Ishikawa (cell line): Measurements from ENCODE around the gene ZNF165.

Experiments used
- CEBPB ChIP-seq: IDR thresholded peaks from 2 replicates; pipeline ENCODE4 v1.6.1; 2012
- CREB1 ChIP-seq: IDR thresholded peaks from 2 replicates; pipeline ENCODE4 v1.6.1; 2012; ENCODE audit warnings: low read depth
- EGR1 ChIP-seq: IDR thresholded peaks from 2 replicates; pipeline ENCODE4 v1.6.1; 2012
- EP300 ChIP-seq: IDR thresholded peaks from 2 replicates; pipeline ENCODE4 v1.6.1; 2012; ENCODE audit warnings: borderline replicate concordance
- FOXM1 ChIP-seq: IDR thresholded peaks from 2 replicates; pipeline ENCODE4 v1.6.1; 2012; ENCODE audit warnings: low read depth, borderline replicate concordance
- NFIC ChIP-seq: IDR thresholded peaks from 2 replicates; pipeline ENCODE4 v1.6.1; 2012
- RAD21 ChIP-seq: IDR thresholded peaks from 2 replicates; pipeline ENCODE4 v1.6.1; 2012; ENCODE audit warnings: low read depth
- TAF1 ChIP-seq: IDR thresholded peaks from 2 replicates; pipeline ENCODE4 v1.6.1; 2012; ENCODE audit warnings: low read depth, mild to moderate bottlenecking
- TCF12 ChIP-seq: IDR thresholded peaks from 2 replicates; pipeline ENCODE4 v1.6.1; 2012; ENCODE audit warnings: low read depth
- TEAD4 ChIP-seq: IDR thresholded peaks from 2 replicates; pipeline ENCODE4 v1.6.1; 2012
- YY1 ChIP-seq: IDR thresholded peaks from 2 replicates; pipeline ENCODE4 v1.6.1; 2012; ENCODE audit warnings: low read depth
- ZBTB7A ChIP-seq: IDR thresholded peaks from 2 replicates; pipeline ENCODE4 v1.6.1; 2012; ENCODE audit warnings: low read depth
- TF ChIP-seq, protein P1 (sequence below): IDR thresholded peaks from 2 replicates; pipeline ENCODE4 v1.6.1; 2012
- TF ChIP-seq, protein P2 (sequence below): IDR thresholded peaks from 2 replicates; pipeline ENCODE4 v1.6.1; 2012
- TF ChIP-seq, protein P3 (sequence below): IDR thresholded peaks from 2 replicates; pipeline ENCODE4 v1.6.1; 2012; ENCODE audit warnings: low read depth, mild to moderate bottlenecking

ZNF165 gene

DNA sequence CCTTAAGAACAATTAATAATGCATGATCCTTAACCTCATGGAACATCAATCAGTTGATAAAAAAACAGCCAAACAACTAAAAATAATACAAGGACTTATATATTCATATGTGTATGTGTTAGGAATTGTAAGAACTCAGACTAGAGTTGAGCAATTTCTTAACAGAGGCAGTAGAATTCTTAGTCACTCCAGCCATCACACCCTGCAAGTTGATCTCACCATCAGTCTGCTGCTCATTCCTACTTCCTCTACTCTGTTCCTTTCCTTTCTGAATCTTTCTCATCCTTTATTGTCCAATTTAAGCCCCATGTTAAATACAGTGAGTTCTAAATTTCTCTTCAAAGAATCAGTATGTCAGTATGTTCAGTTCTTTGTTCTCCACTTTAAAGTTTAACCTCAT is 2.6 kb downstream of the ZNF165 start:
- TF ChIP-seq TCF12 (no peak), CREB1 (no peak), YY1 (no peak), TEAD4 (no peak), TAF1 (no peak), ZBTB7A (no peak), FOXM1 (no peak), RAD21 (no peak), EP300 (no peak), NFIC (no peak), CEBPB (no peak), EGR1 (no peak)
- TF ChIP-seq, protein P1, sequence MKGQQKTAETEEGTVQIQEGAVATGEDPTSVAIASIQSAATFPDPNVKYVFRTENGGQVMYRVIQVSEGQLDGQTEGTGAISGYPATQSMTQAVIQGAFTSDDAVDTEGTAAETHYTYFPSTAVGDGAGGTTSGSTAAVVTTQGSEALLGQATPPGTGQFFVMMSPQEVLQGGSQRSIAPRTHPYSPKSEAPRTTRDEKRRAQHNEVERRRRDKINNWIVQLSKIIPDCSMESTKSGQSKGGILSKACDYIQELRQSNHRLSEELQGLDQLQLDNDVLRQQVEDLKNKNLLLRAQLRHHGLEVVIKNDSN = no peak
- TF ChIP-seq, protein P2, sequence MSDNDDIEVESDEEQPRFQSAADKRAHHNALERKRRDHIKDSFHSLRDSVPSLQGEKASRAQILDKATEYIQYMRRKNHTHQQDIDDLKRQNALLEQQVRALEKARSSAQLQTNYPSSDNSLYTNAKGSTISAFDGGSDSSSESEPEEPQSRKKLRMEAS = no peak
- TF ChIP-seq, protein P3, sequence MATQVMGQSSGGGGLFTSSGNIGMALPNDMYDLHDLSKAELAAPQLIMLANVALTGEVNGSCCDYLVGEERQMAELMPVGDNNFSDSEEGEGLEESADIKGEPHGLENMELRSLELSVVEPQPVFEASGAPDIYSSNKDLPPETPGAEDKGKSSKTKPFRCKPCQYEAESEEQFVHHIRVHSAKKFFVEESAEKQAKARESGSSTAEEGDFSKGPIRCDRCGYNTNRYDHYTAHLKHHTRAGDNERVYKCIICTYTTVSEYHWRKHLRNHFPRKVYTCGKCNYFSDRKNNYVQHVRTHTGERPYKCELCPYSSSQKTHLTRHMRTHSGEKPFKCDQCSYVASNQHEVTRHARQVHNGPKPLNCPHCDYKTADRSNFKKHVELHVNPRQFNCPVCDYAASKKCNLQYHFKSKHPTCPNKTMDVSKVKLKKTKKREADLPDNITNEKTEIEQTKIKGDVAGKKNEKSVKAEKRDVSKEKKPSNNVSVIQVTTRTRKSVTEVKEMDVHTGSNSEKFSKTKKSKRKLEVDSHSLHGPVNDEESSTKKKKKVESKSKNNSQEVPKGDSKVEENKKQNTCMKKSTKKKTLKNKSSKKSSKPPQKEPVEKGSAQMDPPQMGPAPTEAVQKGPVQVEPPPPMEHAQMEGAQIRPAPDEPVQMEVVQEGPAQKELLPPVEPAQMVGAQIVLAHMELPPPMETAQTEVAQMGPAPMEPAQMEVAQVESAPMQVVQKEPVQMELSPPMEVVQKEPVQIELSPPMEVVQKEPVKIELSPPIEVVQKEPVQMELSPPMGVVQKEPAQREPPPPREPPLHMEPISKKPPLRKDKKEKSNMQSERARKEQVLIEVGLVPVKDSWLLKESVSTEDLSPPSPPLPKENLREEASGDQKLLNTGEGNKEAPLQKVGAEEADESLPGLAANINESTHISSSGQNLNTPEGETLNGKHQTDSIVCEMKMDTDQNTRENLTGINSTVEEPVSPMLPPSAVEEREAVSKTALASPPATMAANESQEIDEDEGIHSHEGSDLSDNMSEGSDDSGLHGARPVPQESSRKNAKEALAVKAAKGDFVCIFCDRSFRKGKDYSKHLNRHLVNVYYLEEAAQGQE = no peak

DNA sequence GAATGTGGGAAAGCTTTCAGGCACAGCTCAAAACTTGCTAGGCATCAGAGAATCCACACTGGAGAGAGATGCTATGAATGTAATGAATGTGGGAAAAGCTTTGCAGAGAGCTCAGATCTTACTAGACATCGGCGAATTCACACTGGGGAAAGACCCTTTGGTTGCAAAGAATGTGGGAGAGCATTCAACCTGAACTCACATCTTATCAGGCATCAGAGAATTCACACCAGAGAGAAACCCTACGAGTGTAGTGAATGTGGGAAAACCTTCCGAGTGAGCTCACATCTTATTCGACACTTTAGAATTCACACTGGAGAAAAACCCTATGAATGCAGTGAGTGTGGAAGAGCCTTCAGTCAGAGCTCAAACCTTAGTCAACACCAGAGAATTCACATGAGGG is 8.7 kb downstream of the ZNF165 start:
- TF ChIP-seq RAD21 = no peak
- no peak for TF ChIP-seq TEAD4
- TF ChIP-seq EP300 = no peak
- TF ChIP-seq CREB1 = no peak
- no peak for TF ChIP-seq ZBTB7A
- TF ChIP-seq, protein P1 = no peak

DNA sequence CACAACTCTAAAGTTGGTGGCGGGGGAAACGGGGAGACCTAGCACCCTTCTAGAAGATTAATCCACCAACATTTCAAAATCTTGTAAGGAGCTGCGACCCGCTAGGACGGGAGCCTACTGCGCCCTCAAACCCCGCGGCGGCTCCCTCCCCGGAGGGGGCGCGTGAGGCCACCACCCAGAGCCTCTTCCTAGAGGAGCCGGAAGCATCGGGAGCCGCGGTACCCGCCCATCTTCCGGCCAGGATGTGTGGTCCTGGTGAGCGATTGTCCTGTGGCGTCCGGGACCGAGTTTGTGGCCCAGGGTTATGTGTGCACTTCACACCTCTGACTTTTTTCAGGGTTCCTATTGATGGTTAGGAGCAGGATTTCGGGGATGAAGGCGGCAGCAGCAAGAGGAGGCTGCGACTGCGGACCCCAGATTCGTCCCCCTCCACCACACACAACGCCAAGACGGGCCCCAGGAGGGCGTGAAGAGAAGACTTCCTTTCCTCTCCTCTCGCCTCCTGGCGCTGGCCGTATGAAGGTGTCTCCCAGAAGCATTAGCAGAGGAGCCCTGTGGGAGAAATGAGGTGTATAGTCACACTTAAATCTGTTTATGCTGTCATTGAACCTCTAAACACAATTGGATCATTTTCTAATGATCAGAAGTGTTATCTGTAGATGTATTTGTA is 10.7 kb downstream of the ZNF165 start:
- no peak for TF ChIP-seq TCF12
- no peak for TF ChIP-seq NFIC
- no peak for TF ChIP-seq ZBTB7A
- no peak for TF ChIP-seq CEBPB
- TF ChIP-seq, protein P1 = no peak
- TF ChIP-seq, protein P2 = no peak
- TF ChIP-seq, protein P3 = no peak

DNA sequence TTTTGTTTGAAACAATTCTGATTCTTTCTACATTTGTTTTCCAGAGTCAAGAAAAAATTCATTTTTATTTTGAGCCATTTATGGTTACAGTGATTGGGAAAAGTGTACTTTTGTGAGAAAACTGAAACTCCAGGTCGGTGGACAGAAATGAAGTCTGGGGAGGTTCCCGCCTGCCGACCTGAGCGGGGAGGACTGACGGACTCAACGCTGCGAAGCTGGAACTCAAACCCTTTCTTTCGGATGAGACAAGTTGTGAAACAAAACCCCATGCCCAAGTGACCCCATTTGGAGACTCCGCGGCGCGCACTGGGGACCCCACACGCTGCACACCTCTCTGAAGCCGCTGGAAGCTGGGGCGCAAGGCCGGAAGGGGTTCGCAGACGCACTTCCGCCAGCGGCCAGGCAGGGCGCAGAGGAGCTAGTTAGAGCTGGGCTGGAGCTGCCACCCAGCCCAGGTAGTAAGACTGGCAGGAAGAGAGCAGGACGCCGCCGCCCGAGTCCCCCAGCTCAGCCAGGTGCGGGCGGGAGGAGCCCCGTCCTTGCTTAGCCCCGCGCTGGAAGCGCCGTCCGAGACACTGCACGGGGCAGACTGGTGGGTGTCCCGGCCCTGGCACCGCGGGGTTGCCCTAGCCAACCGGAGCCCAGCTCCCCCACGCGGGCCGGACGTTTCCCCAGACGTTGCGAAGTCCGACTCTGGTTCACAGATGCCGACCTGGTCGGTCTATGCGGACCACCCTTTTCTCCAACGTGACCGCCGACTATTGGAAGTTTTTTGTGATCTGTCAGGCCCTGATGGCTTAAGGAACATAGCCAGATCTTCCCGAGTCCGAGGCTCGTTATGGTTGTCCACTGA is 24.2 kb downstream of the ZNF165 start:
- TF ChIP-seq YY1 (0 out of 2 replicates have a peak, but pooled peaks have one; percentile 31), CREB1 (no peak), ZBTB7A (peak; percentile 52; the same call in 1 of the 2 replicates), EGR1 (0 out of 2 replicates have a peak, but pooled peaks have one; percentile 14), FOXM1 (no peak; the same call in 1 of the 2 replicates), EP300 (no peak), RAD21 (peak; percentile 42), TEAD4 (0 out of 2 replicates have a peak, but pooled peaks have one; percentile 19), TAF1 (peak; percentile 96), TCF12 (0 out of 2 replicates have a peak, but pooled peaks have one; percentile 41)
- TF ChIP-seq, protein P3 = no peak
- TF ChIP-seq, protein P1 = peak; percentile 31; the same call in 1 of the 2 replicates
- TF ChIP-seq, protein P2 = peak; percentile 81
